ENCODE measurements around the gene DARS2.

DARS2 gene

DNA sequence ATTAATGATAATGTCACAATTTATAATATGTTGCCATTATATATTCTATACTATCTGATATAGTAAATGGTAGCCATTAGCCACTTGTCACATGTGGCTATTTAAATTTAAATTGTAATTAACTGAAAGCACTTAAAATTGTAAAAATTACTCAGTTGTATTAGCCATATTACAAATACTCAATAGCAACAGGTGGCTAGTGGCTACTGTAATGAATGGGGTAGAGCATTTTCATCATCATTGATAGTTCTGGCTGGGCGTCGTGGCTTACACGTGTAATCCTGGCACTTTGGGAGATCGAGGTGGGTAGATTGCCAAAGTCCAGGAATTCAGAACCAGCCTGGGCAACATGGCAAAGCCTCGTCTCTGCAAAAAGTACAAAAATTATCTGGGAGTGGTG is 60.2 kb downstream of the DARS2 start:
- Histone ChIP-seq H3K9me3 (ENCODE audit: control insufficient read depth, low read length) (no peaks in the 10 kb centered on the region), H3K4me2 (ENCODE audit: low read length) (no peak overlapping the region), H3K27ac (no peak overlapping the region), H3K79me2 (peaks cover 5% of the 10 kb centered on the region), H3K9ac (no peak overlapping the region), H3K36me3 (ENCODE audit: control insufficient read depth, insufficient read depth, low read length) (no peaks in the 10 kb centered on the region), H2AFZ (no peak overlapping the region), H3K4me1 (no peaks in the 10 kb centered on the region), H3K27me3 (ENCODE audit: control insufficient read depth, insufficient read depth, low read length) (no peaks in the 10 kb centered on the region), H3K4me3 (ENCODE audit: low read depth, low read length) (no peak overlapping the region)
- TF ChIP-seq, protein P1, sequence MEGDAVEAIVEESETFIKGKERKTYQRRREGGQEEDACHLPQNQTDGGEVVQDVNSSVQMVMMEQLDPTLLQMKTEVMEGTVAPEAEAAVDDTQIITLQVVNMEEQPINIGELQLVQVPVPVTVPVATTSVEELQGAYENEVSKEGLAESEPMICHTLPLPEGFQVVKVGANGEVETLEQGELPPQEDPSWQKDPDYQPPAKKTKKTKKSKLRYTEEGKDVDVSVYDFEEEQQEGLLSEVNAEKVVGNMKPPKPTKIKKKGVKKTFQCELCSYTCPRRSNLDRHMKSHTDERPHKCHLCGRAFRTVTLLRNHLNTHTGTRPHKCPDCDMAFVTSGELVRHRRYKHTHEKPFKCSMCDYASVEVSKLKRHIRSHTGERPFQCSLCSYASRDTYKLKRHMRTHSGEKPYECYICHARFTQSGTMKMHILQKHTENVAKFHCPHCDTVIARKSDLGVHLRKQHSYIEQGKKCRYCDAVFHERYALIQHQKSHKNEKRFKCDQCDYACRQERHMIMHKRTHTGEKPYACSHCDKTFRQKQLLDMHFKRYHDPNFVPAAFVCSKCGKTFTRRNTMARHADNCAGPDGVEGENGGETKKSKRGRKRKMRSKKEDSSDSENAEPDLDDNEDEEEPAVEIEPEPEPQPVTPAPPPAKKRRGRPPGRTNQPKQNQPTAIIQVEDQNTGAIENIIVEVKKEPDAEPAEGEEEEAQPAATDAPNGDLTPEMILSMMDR (IDR thresholded peaks at IDR 0.05): no peak

DNA sequence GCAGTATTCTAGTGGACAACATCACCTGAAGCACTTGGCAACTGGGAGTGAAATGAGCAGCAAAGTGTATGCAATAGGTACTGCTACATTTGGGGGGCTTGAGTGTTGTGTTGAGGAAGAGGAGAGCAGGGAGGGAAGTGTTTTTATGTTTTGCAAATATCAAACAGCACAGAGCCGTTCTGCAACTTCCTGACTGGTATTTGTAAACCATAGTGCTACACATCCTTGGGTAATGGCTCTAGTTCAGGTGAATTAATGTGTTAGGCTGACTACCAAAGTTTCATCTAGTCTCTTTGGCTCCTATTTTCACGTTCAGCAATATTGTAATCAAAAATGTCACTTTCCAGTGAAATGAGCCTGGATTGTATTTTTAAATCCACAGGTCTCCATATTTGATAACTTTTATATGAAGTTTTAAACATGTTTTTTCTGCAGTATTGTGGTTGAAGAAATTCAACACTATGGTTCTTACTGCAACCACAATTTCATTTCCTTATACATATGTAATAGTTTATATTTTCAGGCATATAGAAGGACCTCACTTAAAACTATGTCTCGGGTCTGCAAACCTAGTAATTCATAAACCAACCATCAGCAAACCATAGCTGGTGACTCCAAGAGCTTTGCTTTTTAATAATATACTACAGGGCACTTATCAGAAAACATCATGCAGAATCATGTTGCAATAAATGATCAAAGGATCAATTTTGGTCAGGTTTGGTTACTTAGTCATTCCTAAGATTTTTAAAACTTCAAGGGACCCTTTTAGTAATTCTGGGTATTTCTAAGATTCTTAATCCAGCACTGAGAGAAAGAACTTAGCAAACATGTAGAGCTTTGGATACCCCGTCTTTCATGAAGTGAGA is 62.5 kb downstream of the DARS2 start:
- Histone ChIP-seq H3K4me2 (ENCODE audit: low read length) (no peak overlapping the region), H3K4me1 (no peaks in the 10 kb centered on the region), H3K36me3 (ENCODE audit: control insufficient read depth, insufficient read depth, low read length) (no peaks in the 10 kb centered on the region), H3K4me3 (ENCODE audit: low read depth, low read length) (no peak overlapping the region), H3K9ac (no peak overlapping the region), H3K9me3 (ENCODE audit: control insufficient read depth, low read length) (no peaks in the 10 kb centered on the region), H3K27ac (no peak overlapping the region), H3K79me2 (peaks cover 5% of the 10 kb centered on the region), H3K27me3 (ENCODE audit: control insufficient read depth, insufficient read depth, low read length) (no peaks in the 10 kb centered on the region), H2AFZ (no peak overlapping the region)
- TF ChIP-seq, protein P1 (IDR thresholded peaks at IDR 0.05): no peak

DNA sequence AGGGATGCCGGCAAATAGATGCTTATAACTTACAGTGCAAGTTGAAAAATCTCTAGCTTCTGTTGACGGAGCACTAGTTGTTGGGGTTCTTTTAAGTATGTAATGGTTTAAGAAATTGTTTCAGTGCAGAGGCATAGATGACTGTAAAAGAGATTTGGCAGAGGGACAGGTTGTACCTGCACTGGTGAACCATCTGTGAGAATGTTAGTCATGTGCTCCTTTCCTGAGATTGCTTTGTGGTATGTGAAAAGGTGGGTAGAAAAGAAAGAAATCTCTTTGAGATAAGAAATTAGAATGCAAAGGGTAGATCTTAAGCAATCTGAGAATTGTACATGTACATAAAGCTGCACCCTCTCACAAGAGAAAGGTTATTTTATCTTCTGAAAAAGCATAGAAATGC is 63.2 kb downstream of the DARS2 start:
- H3K27me3 ChIP-seq (ENCODE audit: control insufficient read depth, insufficient read depth, low read length): no peaks in the 10 kb centered on the region
- no peak overlapping the region for H3K4me2 ChIP-seq (ENCODE audit: low read length)
- H3K9me3 ChIP-seq (ENCODE audit: control insufficient read depth, low read length): no peaks in the 10 kb centered on the region
- TF ChIP-seq, protein P1 (IDR thresholded peaks at IDR 0.05): no peak
- no peak overlapping the region for H3K27ac ChIP-seq
- no peaks in the 10 kb centered on the region for H3K4me1 ChIP-seq
- no peak overlapping the region for H3K9ac ChIP-seq
- H2AFZ ChIP-seq: no peak overlapping the region
- H3K4me3 ChIP-seq (ENCODE audit: low read depth, low read length): no peak overlapping the region
- H3K79me2 ChIP-seq: peaks cover 5% of the 10 kb centered on the region
- H3K36me3 ChIP-seq (ENCODE audit: control insufficient read depth, insufficient read depth, low read length): no peaks in the 10 kb centered on the region

DNA sequence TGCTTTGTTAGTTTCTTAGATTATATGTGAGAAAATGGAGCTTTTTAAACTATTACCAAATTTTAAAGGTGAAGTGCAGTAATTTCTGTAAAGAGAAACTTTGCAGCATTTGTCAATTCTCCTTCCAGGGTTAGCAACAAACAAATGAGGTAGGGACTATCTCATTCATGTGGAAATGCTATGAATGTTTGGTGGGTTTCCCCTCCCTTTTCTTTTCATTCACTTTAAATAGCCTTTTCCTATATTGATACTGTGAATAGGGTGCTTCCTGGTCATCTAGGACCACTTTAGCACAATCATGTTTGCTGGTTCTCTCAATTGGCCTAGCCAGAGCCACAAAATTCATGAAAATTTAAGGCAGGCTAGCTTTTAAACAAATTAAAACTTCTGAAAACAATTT is 64.3 kb downstream of the DARS2 start:
- TF ChIP-seq, protein P1 (IDR thresholded peaks at IDR 0.05): no peak
- H3K9ac ChIP-seq: no peak overlapping the region
- no peak overlapping the region for H3K27ac ChIP-seq
- H3K79me2 ChIP-seq: peaks cover 5% of the 10 kb centered on the region
- H3K36me3 ChIP-seq (ENCODE audit: control insufficient read depth, insufficient read depth, low read length): no peaks in the 10 kb centered on the region
- H3K9me3 ChIP-seq (ENCODE audit: control insufficient read depth, low read length): no peaks in the 10 kb centered on the region
- no peak overlapping the region for H3K4me2 ChIP-seq (ENCODE audit: low read length)
- H2AFZ ChIP-seq: no peak overlapping the region
- no peaks in the 10 kb centered on the region for H3K4me1 ChIP-seq
- no peak overlapping the region for H3K4me3 ChIP-seq (ENCODE audit: low read depth, low read length)
- no peaks in the 10 kb centered on the region for H3K27me3 ChIP-seq (ENCODE audit: control insufficient read depth, insufficient read depth, low read length)

DNA sequence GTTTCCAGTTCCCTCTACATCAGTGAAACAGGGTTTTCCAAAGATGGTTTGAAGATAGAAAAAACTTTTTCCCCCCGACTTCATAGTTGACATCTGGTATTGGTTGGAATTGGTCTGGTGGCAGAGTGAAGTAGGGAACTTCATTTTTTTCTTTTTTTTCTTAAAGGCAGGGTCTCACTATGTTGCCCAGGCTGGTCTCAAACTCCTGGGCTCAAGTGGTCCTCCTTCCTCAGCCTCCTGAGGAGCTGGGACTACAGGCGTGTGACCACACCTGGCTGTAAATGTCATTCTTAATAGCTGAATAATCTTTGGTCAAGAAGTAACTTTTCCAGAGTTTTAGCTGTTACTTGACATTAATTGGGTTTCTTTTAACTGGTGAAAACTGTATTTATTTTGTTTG is 65.4 kb downstream of the DARS2 start:
- Histone ChIP-seq H3K27ac (no peak overlapping the region), H3K4me1 (no peaks in the 10 kb centered on the region), H3K9me3 (ENCODE audit: control insufficient read depth, low read length) (no peaks in the 10 kb centered on the region), H3K4me3 (ENCODE audit: low read depth, low read length) (no peak overlapping the region), H3K79me2 (peaks cover 5% of the 10 kb centered on the region), H2AFZ (no peak overlapping the region), H3K9ac (no peak overlapping the region), H3K4me2 (ENCODE audit: low read length) (no peak overlapping the region), H3K36me3 (ENCODE audit: control insufficient read depth, insufficient read depth, low read length) (no peaks in the 10 kb centered on the region), H3K27me3 (ENCODE audit: control insufficient read depth, insufficient read depth, low read length) (no peaks in the 10 kb centered on the region)
- TF ChIP-seq, protein P1 (IDR thresholded peaks at IDR 0.05): no peak
